HepG2 (cell line): Measurements from ENCODE around the gene EPB41L5. TPM values are rescaled to one million over a fixed set of nuclear protein-coding genes. Genes with fewer than 3 reads are reported as not detected.

ENCODE experiments used
- ATAC-seq: fragments of 200-7000 bp; cut with Tn5 transposase; 3 replicates; pipeline ENCODE4 v1.9.1; 2020; ENCODE audit warnings: mild to moderate bottlenecking, moderate library complexity
- BruUV-seq: library from RNA; stranded (reverse); fragments of 400-500 nt; replicated peaks from 2 replicates; lab custom pipeline; 2021; lab: Mats Ljungman, UMichigan
- CTCF ChIA-PET: fragments of 300-600 bp; formaldehyde crosslinking; extraction: SDS; loops from one replicate; lab custom pipeline; 2021; ENCODE audit warnings: low total read pairs, inconsistent platforms, low intra/inter-chr PET ratio; lab: Yijun Ruan, JAX
- POLR2A ChIA-PET: fragments of 350-600 bp; sonication (Branson Sonifier 250); formaldehyde crosslinking; loops from one replicate; lab custom pipeline; 2020; ENCODE audit warnings: antibody characterized with exemption, inconsistent platforms; lab: Yijun Ruan, JAX
- DNase-seq: peaks from one replicate; pipeline ENCODE4 v3.0.0-alpha.2; 2015; ENCODE audit warnings: low spot score
- FAIRE-seq: peaks from 3 replicates; lab custom pipeline; 2011; peaks lifted over from hg19 to GRCh38; lab: Jason Lieb, UNC
- H2AFZ ChIP-seq: one replicate; pipeline ENCODE4 v1.6.1; 2011; ENCODE audit warnings: low read length, inconsistent platforms
- H3K27ac ChIP-seq: fragments of 300-600 bp; 3 replicates; pipeline ENCODE4 v1.8.0; 2011; ENCODE audit warnings: mixed run types, mild to moderate bottlenecking, mixed read lengths, low read length, inconsistent platforms; ENCODE audit not compliant: insufficient read depth; ENCODE audit errors: extremely low read length
- H3K27me3 ChIP-seq, 2 experiments: fragments of 200-600 bp in 1 of 2; 2 replicates in 1 of 2; 3 replicates in 1 of 2; pipeline versions ENCODE4 v1.6.0 to v1.8.0; 2011; ENCODE audit warnings: low read length in 2 of 2, mild to moderate bottlenecking in 2 of 2, moderate library complexity in 2 of 2, inconsistent platforms in 1 of 2; ENCODE audit not compliant: insufficient read depth in 2 of 2, control insufficient read depth in 1 of 2
- H3K36me3 ChIP-seq, 2 experiments: fragments of 200-600 bp in 1 of 2; replicated peaks in 1 of 2; 2 replicates in 1 of 2; 3 replicates in 1 of 2; pipeline versions ENCODE4 v1.5.1 to v1.8.0; 2011; ENCODE audit warnings: low read length in 2 of 2, inconsistent platforms in 1 of 2; ENCODE audit not compliant: insufficient read depth in 2 of 2, control insufficient read depth in 1 of 2
- H3K4me1 ChIP-seq: 2 replicates; pipeline ENCODE4 v1.5.1; 2012; ENCODE audit warnings: low read length, inconsistent platforms; ENCODE audit not compliant: insufficient read depth
- H3K4me2 ChIP-seq: 2 replicates; pipeline ENCODE4 v1.6.0; 2011; ENCODE audit warnings: low read depth, low read length, inconsistent platforms
- H3K4me3 ChIP-seq, 3 experiments: fragments of 200-600 bp in 1 of 3; sonication (generic), shearing (Covaris generic) in 1 of 3; replicated peaks in 1 of 3; 2 replicates each; pipeline ENCODE4 v1.5.1; 2011 to 2016; ENCODE audit warnings: low read length in 3 of 3, inconsistent platforms in 2 of 3, low read depth in 2 of 3, mild to moderate bottlenecking in 2 of 3, control low read depth in 1 of 3, mixed read lengths in 1 of 3; ENCODE audit not compliant: insufficient read depth in 1 of 3
- H3K79me2 ChIP-seq: one replicate; pipeline ENCODE4 v1.6.1; 2011; ENCODE audit warnings: low read length, inconsistent platforms; ENCODE audit not compliant: insufficient read depth
- H3K9ac ChIP-seq: 2 replicates; pipeline ENCODE4 v1.6.0; 2011; ENCODE audit warnings: mild to moderate bottlenecking, low read depth, low read length, inconsistent platforms; ENCODE audit not compliant: insufficient read depth
- H3K9me3 ChIP-seq: 2 replicates; pipeline ENCODE4 v1.5.1; 2012; ENCODE audit warnings: mild to moderate bottlenecking, low read length
- H4K20me1 ChIP-seq: 2 replicates; pipeline ENCODE4 v1.6.0; 2011; ENCODE audit warnings: inconsistent platforms, mild to moderate bottlenecking, low read length, moderate library complexity; ENCODE audit not compliant: insufficient read depth
- IRF9 ChIP-seq: sonication (generic); formaldehyde crosslinking; IDR thresholded peaks from 2 replicates; pipeline ENCODE4 v1.8.0; 2022; ENCODE audit warnings: missing genetic modification reagents, mild to moderate bottlenecking, borderline replicate concordance
- PAXIP1 ChIP-seq: sonication (generic); formaldehyde crosslinking; conservative IDR thresholded peaks from 2 replicates; pipeline ENCODE4 v1.4.0; 2020; ENCODE audit warnings: mild to moderate bottlenecking, missing genetic modification reagents, moderate library complexity
- TCF7 ChIP-seq: sonication (generic); IDR thresholded peaks from 2 replicates; pipeline ENCODE4 v1.6.1; 2016; ENCODE audit warnings: antibody characterized with exemption, low read depth
- ZKSCAN5 ChIP-seq: sonication (generic); formaldehyde crosslinking; IDR thresholded peaks from 2 replicates; pipeline ENCODE4 v1.5.1; 2020; ENCODE audit warnings: mild to moderate bottlenecking, missing genetic modification reagents
- ZNF124 ChIP-seq: sonication (generic); formaldehyde crosslinking; IDR thresholded peaks from 2 replicates; pipeline ENCODE4 v1.4.0; 2020; ENCODE audit warnings: missing genetic modification reagents
- ZNF354B ChIP-seq: sonication (generic); formaldehyde crosslinking; IDR thresholded peaks from 2 replicates; pipeline ENCODE4 v1.8.0; 2022; ENCODE audit warnings: mild to moderate bottlenecking, missing genetic modification reagents
- ZNF720 ChIP-seq: sonication (generic); formaldehyde crosslinking; IDR thresholded peaks from 2 replicates; pipeline ENCODE4 v1.4.0; 2020; ENCODE audit warnings: missing genetic modification reagents
- ZNF749 ChIP-seq: sonication (generic); formaldehyde crosslinking; IDR thresholded peaks from 2 replicates; pipeline ENCODE4 v1.8.0; 2022; ENCODE audit warnings: mild to moderate bottlenecking, missing genetic modification reagents, moderate library complexity, borderline replicate concordance
- in situ Hi-C: cut with HindIII; loops from 2 replicates; pipeline ENCODE4 v1.10.0; 2017; ENCODE audit warnings: low pct_unique_long_range_greater_than_20kb; ENCODE audit not compliant: extremely low pct_ligation_motif_present
- intact Hi-C: fragments of 100-400 bp; cut with micrococcal nuclease; formaldehyde crosslinking; loops from one replicate; pipeline ENCODE4 v1.10.0; 2022; ENCODE audit not compliant: unreplicated experiment
- polyA plus RNA-seq, 8 experiments: library from polyadenylated mRNA; depleted of rRNA in 3 of 8; stranded (reverse) in 7 of 8; unstranded in 1 of 8; fragments of >200 nt; fragmentation: Illumina TruSeq in 4 of 8; extraction: Trizol in 4 of 8; gene quantifications; 2 replicates each; pipeline versions ENCODE4 v1.2.1 to v1.2.3, GENCODE V29; 2011 to 2016; ENCODE audit warnings: low read depth in 4 of 8, missing spikeins in 1 of 8, mixed read lengths in 1 of 8; ENCODE audit not compliant: insufficient read depth in 1 of 8
- total RNA-seq, 5 experiments: library from RNA; depleted of rRNA; stranded (reverse); fragments of >200 nt; fragmentation: Illumina TruSeq; extraction: Trizol; gene quantifications; 2 replicates each; pipeline ENCODE4 v1.2.3, GENCODE V29; 2016; ENCODE audit warnings: low read depth in 1 of 5
- TF ChIP-seq, protein P1 (sequence below): sonication (generic); formaldehyde crosslinking; IDR thresholded peaks from 2 replicates; pipeline ENCODE4 v1.5.1; 2020; ENCODE audit warnings: mild to moderate bottlenecking, missing genetic modification reagents, moderate library complexity
- TF ChIP-seq, protein P2 (sequence below): sonication (generic); formaldehyde crosslinking; IDR thresholded peaks from 2 replicates; pipeline ENCODE4 v1.4.0; 2020; ENCODE audit warnings: mild to moderate bottlenecking, missing genetic modification reagents

The EPB41L5 gene
- total and polyA plus RNA-seq, 2 of the 13 experiments (the other 11 are each of a cell fraction or from before 2014, with no cell fraction given), result 40.5 to 47.5 TPM

DNA sequence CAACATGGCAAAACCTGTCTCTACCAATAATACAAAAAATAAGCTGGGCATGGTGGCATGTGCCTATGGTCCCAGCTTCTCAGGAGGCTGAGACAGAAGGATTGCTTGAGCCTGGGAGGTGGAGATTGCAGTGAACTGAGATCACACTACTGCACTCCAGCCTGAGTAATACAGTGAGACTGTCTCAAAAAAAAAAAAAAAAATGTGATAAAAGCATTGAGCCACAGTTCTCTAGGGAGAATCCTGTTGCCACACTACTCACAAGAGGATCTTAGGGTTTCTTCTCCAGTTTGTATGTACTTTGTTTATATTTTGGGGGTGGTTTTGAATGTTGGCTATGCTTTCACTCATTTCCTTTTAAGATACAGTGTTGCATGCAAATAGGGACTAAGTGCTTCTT is 148.3 kb downstream of the EPB41L5 start:
- BruUV-seq, result no TSS peak
- in situ Hi-C loops (no loop called here), intact Hi-C loops (no loop called here)
- Histone ChIP-seq H3K27ac (no peak overlapping the region), H3K9me3 (no peaks in the 10 kb centered on the region), H2AFZ (no peak overlapping the region), H3K9ac (no peak overlapping the region), H3K4me2 (no peak overlapping the region), H3K4me3 (no peak overlapping the region), H3K4me1 (no peaks in the 10 kb centered on the region), H3K27me3 (no peaks in the 10 kb centered on the region), H3K79me2 (no peaks in the 10 kb centered on the region), H4K20me1 (no peaks in the 10 kb centered on the region), H3K36me3 (peaks cover 4 to 20% of the 10 kb centered on the region in 2 experiments; a peak in 3 of 5 replicates)
- FAIRE-seq (no peak), ATAC-seq (no peak), DNase-seq (no peak)
- no peak for TF ChIP-seq TCF7
- TF ChIP-seq, protein P1, sequence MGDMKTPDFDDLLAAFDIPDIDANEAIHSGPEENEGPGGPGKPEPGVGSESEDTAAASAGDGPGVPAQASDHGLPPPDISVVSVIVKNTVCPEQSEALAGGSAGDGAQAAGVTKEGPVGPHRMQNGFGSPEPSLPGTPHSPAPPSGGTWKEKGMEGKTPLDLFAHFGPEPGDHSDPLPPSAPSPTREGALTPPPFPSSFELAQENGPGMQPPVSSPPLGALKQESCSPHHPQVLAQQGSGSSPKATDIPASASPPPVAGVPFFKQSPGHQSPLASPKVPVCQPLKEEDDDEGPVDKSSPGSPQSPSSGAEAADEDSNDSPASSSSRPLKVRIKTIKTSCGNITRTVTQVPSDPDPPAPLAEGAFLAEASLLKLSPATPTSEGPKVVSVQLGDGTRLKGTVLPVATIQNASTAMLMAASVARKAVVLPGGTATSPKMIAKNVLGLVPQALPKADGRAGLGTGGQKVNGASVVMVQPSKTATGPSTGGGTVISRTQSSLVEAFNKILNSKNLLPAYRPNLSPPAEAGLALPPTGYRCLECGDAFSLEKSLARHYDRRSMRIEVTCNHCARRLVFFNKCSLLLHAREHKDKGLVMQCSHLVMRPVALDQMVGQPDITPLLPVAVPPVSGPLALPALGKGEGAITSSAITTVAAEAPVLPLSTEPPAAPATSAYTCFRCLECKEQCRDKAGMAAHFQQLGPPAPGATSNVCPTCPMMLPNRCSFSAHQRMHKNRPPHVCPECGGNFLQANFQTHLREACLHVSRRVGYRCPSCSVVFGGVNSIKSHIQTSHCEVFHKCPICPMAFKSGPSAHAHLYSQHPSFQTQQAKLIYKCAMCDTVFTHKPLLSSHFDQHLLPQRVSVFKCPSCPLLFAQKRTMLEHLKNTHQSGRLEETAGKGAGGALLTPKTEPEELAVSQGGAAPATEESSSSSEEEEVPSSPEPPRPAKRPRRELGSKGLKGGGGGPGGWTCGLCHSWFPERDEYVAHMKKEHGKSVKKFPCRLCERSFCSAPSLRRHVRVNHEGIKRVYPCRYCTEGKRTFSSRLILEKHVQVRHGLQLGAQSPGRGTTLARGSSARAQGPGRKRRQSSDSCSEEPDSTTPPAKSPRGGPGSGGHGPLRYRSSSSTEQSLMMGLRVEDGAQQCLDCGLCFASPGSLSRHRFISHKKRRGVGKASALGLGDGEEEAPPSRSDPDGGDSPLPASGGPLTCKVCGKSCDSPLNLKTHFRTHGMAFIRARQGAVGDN (CRISPR knock-in tag), result no peak
- TF ChIP-seq ZKSCAN5 (CRISPR knock-in tag), result no peak
- no peak for TF ChIP-seq ZNF749
- TF ChIP-seq ZNF124 (CRISPR knock-in tag), result no peak
- TF ChIP-seq, protein P2, sequence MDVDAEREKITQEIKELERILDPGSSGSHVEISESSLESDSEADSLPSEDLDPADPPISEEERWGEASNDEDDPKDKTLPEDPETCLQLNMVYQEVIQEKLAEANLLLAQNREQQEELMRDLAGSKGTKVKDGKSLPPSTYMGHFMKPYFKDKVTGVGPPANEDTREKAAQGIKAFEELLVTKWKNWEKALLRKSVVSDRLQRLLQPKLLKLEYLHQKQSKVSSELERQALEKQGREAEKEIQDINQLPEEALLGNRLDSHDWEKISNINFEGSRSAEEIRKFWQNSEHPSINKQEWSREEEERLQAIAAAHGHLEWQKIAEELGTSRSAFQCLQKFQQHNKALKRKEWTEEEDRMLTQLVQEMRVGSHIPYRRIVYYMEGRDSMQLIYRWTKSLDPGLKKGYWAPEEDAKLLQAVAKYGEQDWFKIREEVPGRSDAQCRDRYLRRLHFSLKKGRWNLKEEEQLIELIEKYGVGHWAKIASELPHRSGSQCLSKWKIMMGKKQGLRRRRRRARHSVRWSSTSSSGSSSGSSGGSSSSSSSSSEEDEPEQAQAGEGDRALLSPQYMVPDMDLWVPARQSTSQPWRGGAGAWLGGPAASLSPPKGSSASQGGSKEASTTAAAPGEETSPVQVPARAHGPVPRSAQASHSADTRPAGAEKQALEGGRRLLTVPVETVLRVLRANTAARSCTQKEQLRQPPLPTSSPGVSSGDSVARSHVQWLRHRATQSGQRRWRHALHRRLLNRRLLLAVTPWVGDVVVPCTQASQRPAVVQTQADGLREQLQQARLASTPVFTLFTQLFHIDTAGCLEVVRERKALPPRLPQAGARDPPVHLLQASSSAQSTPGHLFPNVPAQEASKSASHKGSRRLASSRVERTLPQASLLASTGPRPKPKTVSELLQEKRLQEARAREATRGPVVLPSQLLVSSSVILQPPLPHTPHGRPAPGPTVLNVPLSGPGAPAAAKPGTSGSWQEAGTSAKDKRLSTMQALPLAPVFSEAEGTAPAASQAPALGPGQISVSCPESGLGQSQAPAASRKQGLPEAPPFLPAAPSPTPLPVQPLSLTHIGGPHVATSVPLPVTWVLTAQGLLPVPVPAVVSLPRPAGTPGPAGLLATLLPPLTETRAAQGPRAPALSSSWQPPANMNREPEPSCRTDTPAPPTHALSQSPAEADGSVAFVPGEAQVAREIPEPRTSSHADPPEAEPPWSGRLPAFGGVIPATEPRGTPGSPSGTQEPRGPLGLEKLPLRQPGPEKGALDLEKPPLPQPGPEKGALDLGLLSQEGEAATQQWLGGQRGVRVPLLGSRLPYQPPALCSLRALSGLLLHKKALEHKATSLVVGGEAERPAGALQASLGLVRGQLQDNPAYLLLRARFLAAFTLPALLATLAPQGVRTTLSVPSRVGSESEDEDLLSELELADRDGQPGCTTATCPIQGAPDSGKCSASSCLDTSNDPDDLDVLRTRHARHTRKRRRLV, result no peak
- no peak for TF ChIP-seq ZNF720 (CRISPR knock-in tag)
- TF ChIP-seq PAXIP1 (CRISPR knock-in tag), result no peak
- no peak for TF ChIP-seq ZNF354B (CRISPR knock-in tag)
- TF ChIP-seq IRF9 (CRISPR knock-in tag), result no peak
- ChIA-PET CTCF (no interaction called here), POLR2A (no interaction called here)
